ENCODE data around the gene DCAF12L2. TPM values are rescaled to one million over a fixed set of nuclear protein-coding genes. Genes with fewer than 3 reads are reported as not detected.
A peak's percentile ranks its signal among the peaks of the same experiment; 100 is the strongest.

The DCAF12L2 gene
- total and polyA plus RNA-seq, 2 experiments from 2014 or later = 1.8 TPM; not detected in 1

DNA sequence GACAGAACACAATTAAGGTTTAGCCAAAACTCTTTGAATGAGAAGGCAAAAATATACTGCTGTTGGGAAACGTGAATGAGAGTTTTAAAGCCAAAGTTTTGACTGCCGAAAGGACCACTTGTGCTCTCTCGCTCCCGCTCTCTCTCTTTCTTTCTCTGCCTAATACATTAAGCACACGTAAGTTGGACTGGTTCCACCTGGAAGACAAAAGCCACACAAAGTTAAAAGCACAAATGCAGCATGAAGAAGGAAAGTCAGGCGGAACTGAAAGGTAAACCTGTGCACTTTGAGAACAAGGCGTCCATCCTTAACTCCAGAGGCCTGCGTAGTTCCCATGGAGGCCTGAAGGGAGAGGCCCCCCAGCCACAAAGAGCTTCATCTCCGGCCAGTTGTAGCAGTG is 1.9 kb downstream of the DCAF12L2 start:
- Histone ChIP-seq H3K9me3 (ENCODE audit: low read depth) (no peaks in the 10 kb centered on the region), H3K27ac (no peak overlapping the region), H3K36me3 (replicated peaks; ENCODE audit: insufficient read depth, low read depth) (no peaks in the 10 kb centered on the region), H3K4me2 (no peak overlapping the region), H2AFZ (no peak overlapping the region), H3K9me2 (replicated peaks; ENCODE audit: insufficient read depth) (no peaks in the 10 kb centered on the region), H3K27me3 (no peaks in the 10 kb centered on the region), H4K20me1 (ENCODE audit: insufficient read depth, poor library complexity, severe bottlenecking) (no peaks in the 10 kb centered on the region), H3K79me2 (no peaks in the 10 kb centered on the region), H3K4me1 (ENCODE audit: insufficient read depth) (no peaks in the 10 kb centered on the region), H3K4me3 (no peak overlapping the region)
- TF ChIP-seq, protein P1, sequence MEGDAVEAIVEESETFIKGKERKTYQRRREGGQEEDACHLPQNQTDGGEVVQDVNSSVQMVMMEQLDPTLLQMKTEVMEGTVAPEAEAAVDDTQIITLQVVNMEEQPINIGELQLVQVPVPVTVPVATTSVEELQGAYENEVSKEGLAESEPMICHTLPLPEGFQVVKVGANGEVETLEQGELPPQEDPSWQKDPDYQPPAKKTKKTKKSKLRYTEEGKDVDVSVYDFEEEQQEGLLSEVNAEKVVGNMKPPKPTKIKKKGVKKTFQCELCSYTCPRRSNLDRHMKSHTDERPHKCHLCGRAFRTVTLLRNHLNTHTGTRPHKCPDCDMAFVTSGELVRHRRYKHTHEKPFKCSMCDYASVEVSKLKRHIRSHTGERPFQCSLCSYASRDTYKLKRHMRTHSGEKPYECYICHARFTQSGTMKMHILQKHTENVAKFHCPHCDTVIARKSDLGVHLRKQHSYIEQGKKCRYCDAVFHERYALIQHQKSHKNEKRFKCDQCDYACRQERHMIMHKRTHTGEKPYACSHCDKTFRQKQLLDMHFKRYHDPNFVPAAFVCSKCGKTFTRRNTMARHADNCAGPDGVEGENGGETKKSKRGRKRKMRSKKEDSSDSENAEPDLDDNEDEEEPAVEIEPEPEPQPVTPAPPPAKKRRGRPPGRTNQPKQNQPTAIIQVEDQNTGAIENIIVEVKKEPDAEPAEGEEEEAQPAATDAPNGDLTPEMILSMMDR (IDR thresholded peaks at IDR 0.05; ENCODE audit: poor library complexity) = no peak
- no peak for TF ChIP-seq EZH2 (IDR thresholded peaks at IDR 0.05; ENCODE audit: borderline replicate concordance)
- TF ChIP-seq EZH2phosphoT487 (IDR thresholded peaks at IDR 0.05; ENCODE audit: low read depth, severe bottlenecking, unreplicated experiment) = no peak
- DNase-seq (ENCODE audit: low spot score) = no peak
- WGBS (ENCODE audit: low lambda C conversion rate, missing lambda C conversion rate) = 82% methylated on average over 9 of the region's 9 CpGs

- DNase-seq (ENCODE audit: low spot score) = no peak
- no peak overlapping the region for H3K4me3 ChIP-seq
- no peak overlapping the region for H2AFZ ChIP-seq
- H3K4me1 ChIP-seq (ENCODE audit: insufficient read depth) = no peaks in the 10 kb centered on the region
- H3K4me2 ChIP-seq = no peak overlapping the region
- no peaks in the 10 kb centered on the region for H3K27me3 ChIP-seq
- 60% methylated on average over 2 of the region's 2 CpGs for WGBS (ENCODE audit: low lambda C conversion rate, missing lambda C conversion rate)
- no peaks in the 10 kb centered on the region for H3K36me3 ChIP-seq (replicated peaks; ENCODE audit: insufficient read depth, low read depth)
- no peaks in the 10 kb centered on the region for H4K20me1 ChIP-seq (ENCODE audit: insufficient read depth, poor library complexity, severe bottlenecking)
- no peaks in the 10 kb centered on the region for H3K9me3 ChIP-seq (ENCODE audit: low read depth)
- H3K9me2 ChIP-seq (replicated peaks; ENCODE audit: insufficient read depth) = no peaks in the 10 kb centered on the region
- no peaks in the 10 kb centered on the region for H3K79me2 ChIP-seq
- TF ChIP-seq, protein P1 (IDR thresholded peaks at IDR 0.05; ENCODE audit: poor library complexity) = no peak
- TF ChIP-seq EZH2phosphoT487 (IDR thresholded peaks at IDR 0.05; ENCODE audit: low read depth, severe bottlenecking, unreplicated experiment) = no peak
- no peak for TF ChIP-seq EZH2 (IDR thresholded peaks at IDR 0.05; ENCODE audit: borderline replicate concordance)
- H3K27ac ChIP-seq = no peak overlapping the region
These were observed 25.1 kb downstream of the DCAF12L2 start for GRCh38 chrX:126141014-126141413.

- no peak overlapping the region for H3K27ac ChIP-seq
- no peak overlapping the region for H2AFZ ChIP-seq
- peak; percentile 8 for DNase-seq (ENCODE audit: low spot score)
- H3K79me2 ChIP-seq = no peaks in the 10 kb centered on the region
- no peaks in the 10 kb centered on the region for H3K9me3 ChIP-seq (ENCODE audit: low read depth)
- no peak overlapping the region for H3K4me2 ChIP-seq
- H3K9me2 ChIP-seq (replicated peaks; ENCODE audit: insufficient read depth) = no peaks in the 10 kb centered on the region
- no peaks in the 10 kb centered on the region for H3K4me1 ChIP-seq (ENCODE audit: insufficient read depth)
- H4K20me1 ChIP-seq (ENCODE audit: insufficient read depth, poor library complexity, severe bottlenecking) = no peaks in the 10 kb centered on the region
- H3K36me3 ChIP-seq (replicated peaks; ENCODE audit: insufficient read depth, low read depth) = no peaks in the 10 kb centered on the region
- TF ChIP-seq, protein P1 (IDR thresholded peaks at IDR 0.05; ENCODE audit: poor library complexity) = peak; percentile 28
- no peak for TF ChIP-seq EZH2 (IDR thresholded peaks at IDR 0.05; ENCODE audit: borderline replicate concordance)
- H3K27me3 ChIP-seq = no peaks in the 10 kb centered on the region
- no peak overlapping the region for H3K4me3 ChIP-seq
- WGBS (ENCODE audit: low lambda C conversion rate, missing lambda C conversion rate) = 88% methylated on average over 1 of the region's 1 CpG
These were observed 28.2 kb downstream of the DCAF12L2 start for GRCh38 chrX:126137899-126138298.

DNA sequence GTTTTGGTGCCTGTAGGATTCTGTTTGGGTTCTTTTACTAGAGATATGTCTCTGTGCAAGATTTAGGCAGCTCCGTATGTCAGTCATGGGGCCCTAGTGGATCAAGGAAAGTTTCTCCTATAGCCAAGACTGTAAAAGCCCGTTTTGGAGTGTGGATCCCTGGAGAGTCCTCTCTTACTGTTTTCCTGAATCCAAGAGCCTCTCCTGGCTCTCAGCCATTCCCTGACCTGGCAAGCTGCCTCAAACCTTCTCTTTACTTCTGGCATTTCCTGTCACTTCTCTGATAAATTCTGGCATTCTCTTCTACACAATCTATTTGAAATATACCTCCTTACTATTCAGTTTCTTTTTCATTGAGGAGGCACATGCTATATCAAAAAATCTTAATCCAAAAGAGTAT is 41.4 kb downstream of the DCAF12L2 start:
- TF ChIP-seq EZH2 (IDR thresholded peaks at IDR 0.05; ENCODE audit: borderline replicate concordance) (no peak), EZH2phosphoT487 (IDR thresholded peaks at IDR 0.05; ENCODE audit: low read depth, severe bottlenecking, unreplicated experiment) (no peak)
- TF ChIP-seq, protein P1 (IDR thresholded peaks at IDR 0.05; ENCODE audit: poor library complexity) = no peak
- no peak overlapping the region for H3K27ac ChIP-seq
- no peak overlapping the region for H3K4me3 ChIP-seq

More for the DNA sequence above, 41.4 kb downstream of the DCAF12L2 start:
- Histone ChIP-seq H2AFZ (no peak overlapping the region), H3K36me3 (replicated peaks; ENCODE audit: insufficient read depth, low read depth) (no peaks in the 10 kb centered on the region), H4K20me1 (ENCODE audit: insufficient read depth, poor library complexity, severe bottlenecking) (no peaks in the 10 kb centered on the region), H3K79me2 (no peaks in the 10 kb centered on the region), H3K9me3 (ENCODE audit: low read depth) (no peaks in the 10 kb centered on the region), H3K27me3 (no peaks in the 10 kb centered on the region), H3K4me1 (ENCODE audit: insufficient read depth) (no peaks in the 10 kb centered on the region), H3K9me2 (replicated peaks; ENCODE audit: insufficient read depth) (no peaks in the 10 kb centered on the region), H3K4me2 (no peak overlapping the region)
- no peak for DNase-seq (ENCODE audit: low spot score)
- WGBS (ENCODE audit: low lambda C conversion rate, missing lambda C conversion rate) = 23% methylated on average over 2 of the region's 2 CpGs

Data from hepatocyte (in vitro differentiated cells).